Left ventricle myocardium inferior (tissue), 1 donor: ENCODE measurements around the gene CNGB1. TPM values are rescaled to one million over a fixed set of nuclear protein-coding genes. Genes with fewer than 3 reads are reported as not detected.

Experiments used
- DNase-seq: peaks from one replicate; pipeline ENCODE4 v3.0.0-alpha.2; 2020
- H3K27ac ChIP-seq: fragments of 200-600 bp; replicated peaks from 2 replicates; pipeline ENCODE4 v1.8.0; 2021
- H3K27me3 ChIP-seq: fragments of 200-600 bp; 2 replicates; pipeline ENCODE4 v1.8.0; 2021; ENCODE audit warnings: low read depth
- H3K36me3 ChIP-seq: fragments of 200-600 bp; 2 replicates; pipeline ENCODE4 v1.8.0; 2021
- H3K4me1 ChIP-seq: fragments of 200-600 bp; 2 replicates; pipeline ENCODE4 v1.8.0; 2021
- H3K4me3 ChIP-seq: fragments of 200-600 bp; 2 replicates; pipeline ENCODE4 v1.8.0; 2021; ENCODE audit warnings: mild to moderate bottlenecking, moderate library complexity
- H3K9me3 ChIP-seq: fragments of 200-600 bp; replicated peaks from 2 replicates; pipeline ENCODE4 v1.8.0; 2021
- CTCF ChIP-seq: fragments of 200-600 bp; IDR thresholded peaks from 2 replicates; pipeline ENCODE4 v1.8.0; 2021; ENCODE audit warnings: antibody characterized with exemption, mild to moderate bottlenecking, borderline replicate concordance
- intact Hi-C: fragments of 100-400 bp; cut with micrococcal nuclease; formaldehyde crosslinking; loops from one replicate; pipeline ENCODE4 v1.11.0; 2022
- total RNA-seq: library from RNA; stranded (reverse); fragmentation: NEBNext Ultra II Directional; extraction: Animal tissue kit (Norgen Biotek cat#: 25700); gene quantifications from one replicate; pipeline ENCODE4 v1.2.1, GENCODE V29; 2021
- donor health status: DM: no; HTN: yes; CAD: no; lungs with severe emphysema.

CNGB1 gene
- total RNA-seq, 1 donor from 2014 or later: not detected

- TF ChIP-seq CTCF: no peak
- Histone ChIP-seq H3K36me3 (peaks cover 36% of the 10 kb centered on the region), H3K4me3 (peak overlapping the region; percentile 78), H3K4me1 (peaks cover 56% of the 10 kb centered on the region), H3K9me3 (no peaks in the 10 kb centered on the region), H3K27ac (peak overlapping the region; percentile 96), H3K27me3 (no peaks in the 10 kb centered on the region)
- intact Hi-C loops: no loop called here
- no peak for DNase-seq
Observed at GRCh38 chr16:57999366-57999970, 28.5 kb upstream of the CNGB1 start.

GRCh38 chr16:57998992-57999365 lies 28.1 kb upstream of the CNGB1 start:
- H3K36me3 ChIP-seq: peaks cover 38% of the 10 kb centered on the region
- TF ChIP-seq CTCF: no peak
- peaks cover 60% of the 10 kb centered on the region for H3K4me1 ChIP-seq
- H3K27me3 ChIP-seq: no peaks in the 10 kb centered on the region
- peak overlapping the region; percentile 96 for H3K27ac ChIP-seq
- no peaks in the 10 kb centered on the region for H3K9me3 ChIP-seq
- DNase-seq: no peak
- intact Hi-C loops: no loop called here
- peak overlapping the region; percentile 78 for H3K4me3 ChIP-seq

DNA sequence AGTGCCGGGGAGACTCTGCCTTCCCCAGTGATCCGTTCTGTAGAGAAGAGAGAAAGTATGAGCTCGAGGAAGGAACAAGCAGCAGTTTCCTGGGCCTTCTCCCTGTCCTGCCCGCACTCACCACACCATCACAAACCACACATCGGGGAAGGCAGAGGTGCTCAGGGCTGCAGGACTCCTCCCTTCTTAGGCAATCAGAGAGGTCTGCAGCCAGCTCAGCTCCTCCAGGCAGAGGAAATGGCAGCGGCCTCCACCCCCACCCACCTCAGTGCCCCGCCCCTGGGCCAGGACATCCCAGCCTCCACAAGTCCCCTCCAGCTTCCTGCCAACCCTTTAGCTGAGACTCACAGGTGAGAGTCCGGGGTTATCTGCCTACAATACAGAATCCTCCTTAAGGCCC lies 27.6 kb upstream of the CNGB1 start:
- Histone ChIP-seq H3K36me3 (peaks cover 41% of the 10 kb centered on the region), H3K27ac (peak overlapping the region; percentile 17), H3K27me3 (no peaks in the 10 kb centered on the region), H3K4me3 (no peak overlapping the region), H3K4me1 (peaks cover 60% of the 10 kb centered on the region), H3K9me3 (no peaks in the 10 kb centered on the region)
- DNase-seq: peak; percentile 46
- intact Hi-C loops: no loop called here
- no peak for TF ChIP-seq CTCF

DNA sequence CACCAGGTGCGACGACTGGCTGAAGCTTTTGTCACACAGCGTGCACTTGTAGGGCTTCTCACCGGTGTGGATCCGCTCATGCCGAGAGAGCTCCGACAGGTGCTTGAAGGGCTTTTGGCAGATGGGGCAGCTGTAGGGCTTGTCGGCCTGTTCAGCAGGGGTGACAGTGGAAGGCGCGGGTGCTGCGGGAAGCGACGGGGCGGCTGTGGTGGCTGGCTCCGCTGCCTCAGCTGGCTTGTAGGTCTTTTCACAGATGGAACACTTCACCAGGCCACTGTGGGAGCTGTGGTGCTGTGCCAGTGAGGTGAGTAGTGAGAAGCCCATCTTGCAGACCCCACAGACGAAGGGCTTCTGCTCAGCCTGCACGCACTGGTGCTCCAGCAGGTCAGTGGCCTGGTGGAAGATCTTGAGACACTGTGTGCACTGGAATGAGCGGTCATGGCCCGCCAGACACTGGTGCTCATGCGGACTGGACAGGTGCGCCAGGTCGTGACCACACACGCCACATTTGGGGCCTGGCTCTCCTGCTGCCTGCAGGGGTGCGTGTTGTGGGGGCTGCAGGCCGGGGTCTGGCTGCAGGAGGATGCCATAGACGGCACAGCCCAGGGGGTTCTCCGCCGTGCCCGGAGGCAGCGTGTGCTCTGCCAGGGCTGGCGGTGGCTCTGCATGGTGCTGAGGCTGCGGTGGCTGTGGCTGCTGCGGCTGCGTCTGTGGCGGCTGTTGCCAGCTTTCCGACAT lies 26.8 kb upstream of the CNGB1 start:
- no peak overlapping the region for H3K27ac ChIP-seq
- no peak for TF ChIP-seq CTCF
- intact Hi-C loops: no loop called here
- peaks cover 35% of the 10 kb centered on the region for H3K36me3 ChIP-seq
- H3K27me3 ChIP-seq: no peaks in the 10 kb centered on the region
- no peak overlapping the region for H3K4me3 ChIP-seq
- no peak for DNase-seq
- H3K9me3 ChIP-seq: no peaks in the 10 kb centered on the region
- peaks cover 60% of the 10 kb centered on the region for H3K4me1 ChIP-seq

- no peaks in the 10 kb centered on the region for H3K9me3 ChIP-seq
- no peak for DNase-seq
- intact Hi-C loops: no loop called here
- H3K36me3 ChIP-seq: peaks cover 35% of the 10 kb centered on the region
- TF ChIP-seq CTCF: no peak
- no peaks in the 10 kb centered on the region for H3K27me3 ChIP-seq
- H3K27ac ChIP-seq: no peak overlapping the region
- H3K4me1 ChIP-seq: peaks cover 59% of the 10 kb centered on the region
- H3K4me3 ChIP-seq: no peak overlapping the region
Observed at GRCh38 chr16:57997176-57997527, 26.2 kb upstream of the CNGB1 start.
